Hematopoietic multipotent progenitor cell treated with erythropoietin and hydrocortisone succinate and interleukin-3 and kit ligand, for 17 days (in vitro differentiated cells): ENCODE data around the gene TRAF3IP1.

Source experiments
- DNase-seq: peaks from one replicate; pipeline ENCODE4 v3.0.0-alpha.2; 2015; ENCODE audit warnings: low spot score

Gene TRAF3IP1

GRCh38 chr2:238287737-238288649, 32.3 kb upstream of the TRAF3IP1 start, which contains the start of gene PER2:
Gene PER2 (minus strand): TSS chr2:238288610. CDS start chr2:238277936, 10,674 bp downstream.
- no peak for DNase-seq

- DNase-seq: peak; percentile 95
Observed at GRCh38 chr2:238288650-238289573, 31.4 kb upstream of the TRAF3IP1 start.

GRCh38 chr2:238289574-238289973, 30.7 kb upstream of the TRAF3IP1 start:
- no peak for DNase-seq

GRCh38 chr2:238290091-238290509, 30.2 kb upstream of the TRAF3IP1 start:
- no peak for DNase-seq

- DNase-seq: no peak
Observed at GRCh38 chr2:238290715-238291549, 29.4 kb upstream of the TRAF3IP1 start.

GRCh38 chr2:238291550-238292281, 28.6 kb upstream of the TRAF3IP1 start:
- DNase-seq: no peak

- no peak for DNase-seq
Observed at GRCh38 chr2:238294046-238294392, 26.3 kb upstream of the TRAF3IP1 start.

- DNase-seq: no peak
Observed at GRCh38 chr2:238294393-238295143, 25.8 kb upstream of the TRAF3IP1 start.

GRCh38 chr2:238295144-238296112, 24.9 kb upstream of the TRAF3IP1 start:
- no peak for DNase-seq

- DNase-seq: no peak
Observed at GRCh38 chr2:238296638-238297457, 23.5 kb upstream of the TRAF3IP1 start.

GRCh38 chr2:238299803-238300202, 20.5 kb upstream of the TRAF3IP1 start:
- no peak for DNase-seq

- DNase-seq: no peak
Observed at GRCh38 chr2:238302087-238302486, 18.2 kb upstream of the TRAF3IP1 start.

GRCh38 chr2:238302751-238303150, 17.6 kb upstream of the TRAF3IP1 start:
- no peak for DNase-seq

GRCh38 chr2:238304116-238304515, 16.2 kb upstream of the TRAF3IP1 start:
- DNase-seq: no peak

GRCh38 chr2:238305092-238305862, 15.0 kb upstream of the TRAF3IP1 start:
- DNase-seq: no peak

GRCh38 chr2:238305965-238306671, 14.2 kb upstream of the TRAF3IP1 start:
- no peak for DNase-seq

- no peak for DNase-seq
Observed at GRCh38 chr2:238306672-238306998, 13.7 kb upstream of the TRAF3IP1 start.
